ENCODE data around the gene MICAL2.

The MICAL2 gene

GRCh38 chr11:12292766-12293165 lies 182.4 kb downstream of the MICAL2 start:
- no peak for DNase-seq

GRCh38 chr11:12293486-12293885 lies 183.1 kb downstream of the MICAL2 start:
- DNase-seq, result no peak

GRCh38 chr11:12294613-12295012 lies 184.2 kb downstream of the MICAL2 start:
- no peak for DNase-seq

GRCh38 chr11:12295943-12296342 lies 185.6 kb downstream of the MICAL2 start:
- DNase-seq, result no peak

GRCh38 chr11:12298610-12299009 lies 188.2 kb downstream of the MICAL2 start:
- no peak for DNase-seq

- DNase-seq, result no peak
These were observed 191.0 kb downstream of the MICAL2 start for GRCh38 chr11:12301379-12301778.

GRCh38 chr11:12303421-12304149 lies 193.2 kb downstream of the MICAL2 start:
- no peak for DNase-seq

GRCh38 chr11:12306830-12307229 lies 196.4 kb downstream of the MICAL2 start:
- DNase-seq, result no peak

GRCh38 chr11:12312132-12312531 lies 201.7 kb downstream of the MICAL2 start:
- no peak for DNase-seq

Measured in T-helper 9 cell (primary cell).